ENCODE measurements around the gene PNMA8C. TPM values are rescaled to one million over a fixed set of nuclear protein-coding genes. Genes with fewer than 3 reads are reported as not detected.

The PNMA8C gene
- total and polyA plus RNA-seq, 2 donors (not counting 3 experiments of a cell fraction or from before 2014, with no cell fraction given), result not detected

DNA sequence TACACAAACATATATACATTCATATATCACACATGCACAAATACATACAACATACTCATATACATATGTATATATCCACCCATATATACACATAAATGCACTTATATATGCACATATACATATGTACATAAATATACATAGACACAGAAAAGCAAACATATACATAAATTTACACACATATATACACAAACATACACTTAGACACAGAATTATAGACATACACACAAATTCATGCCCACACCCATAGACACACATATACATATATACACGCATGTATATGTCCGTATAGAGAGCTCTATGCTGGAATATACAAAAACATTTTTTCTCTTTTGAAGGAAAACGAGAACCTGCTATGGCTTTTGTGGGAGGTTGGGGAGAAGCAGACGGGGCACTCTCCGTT lies 22.0 kb upstream of the PNMA8C start:
- Histone ChIP-seq H3K4me2 (ENCODE audit: insufficient read depth, low read length) (no peak overlapping the region), H3K9ac (replicated peaks; ENCODE audit: extremely low read depth, insufficient read depth, low read length) (no peak overlapping the region), H3K4me1 (ENCODE audit: control insufficient read depth, extremely low read depth, insufficient read depth, low read length) (no peaks in the 10 kb centered on the region), H3K27ac (ENCODE audit: insufficient read depth, low read depth, low read length) (no peak overlapping the region), H3K27me3 (ENCODE audit: control insufficient read depth in 2 of 2, insufficient read depth in 2 of 2, low read length in 2 of 2) (peaks cover 5 to 9% of the 10 kb centered on the region in 2 experiments), H3K36me3 (ENCODE audit: control insufficient read depth in 2 of 2, extremely low read depth in 1 of 2, insufficient read depth in 2 of 2, low read length in 2 of 2) (no peaks in the 10 kb centered on the region), H3K9me3 (replicated peaks; ENCODE audit: control insufficient read depth, insufficient read depth, low read length) (no peaks in the 10 kb centered on the region), H3K4me3 (replicated peaks in 1 of 3; ENCODE audit: insufficient read depth in 1 of 3, low read depth in 1 of 3, low read length in 3 of 3) (no peak overlapping the region), H4K20me1 (replicated peaks; ENCODE audit: control insufficient read depth, extremely low read depth, insufficient read depth, low read length) (no peaks in the 10 kb centered on the region), H2AFZ (ENCODE audit: low read depth, low read length) (no peak overlapping the region), H3K79me2 (ENCODE audit: control insufficient read depth, insufficient read depth, low read length) (no peaks in the 10 kb centered on the region), H3K9me1 (replicated peaks; ENCODE audit: control insufficient read depth, extremely low read depth, insufficient read depth, low read length) (no peaks in the 10 kb centered on the region)
- intact Hi-C loops (cut with micrococcal nuclease), result no loop called here
- TF ChIP-seq, protein P1, sequence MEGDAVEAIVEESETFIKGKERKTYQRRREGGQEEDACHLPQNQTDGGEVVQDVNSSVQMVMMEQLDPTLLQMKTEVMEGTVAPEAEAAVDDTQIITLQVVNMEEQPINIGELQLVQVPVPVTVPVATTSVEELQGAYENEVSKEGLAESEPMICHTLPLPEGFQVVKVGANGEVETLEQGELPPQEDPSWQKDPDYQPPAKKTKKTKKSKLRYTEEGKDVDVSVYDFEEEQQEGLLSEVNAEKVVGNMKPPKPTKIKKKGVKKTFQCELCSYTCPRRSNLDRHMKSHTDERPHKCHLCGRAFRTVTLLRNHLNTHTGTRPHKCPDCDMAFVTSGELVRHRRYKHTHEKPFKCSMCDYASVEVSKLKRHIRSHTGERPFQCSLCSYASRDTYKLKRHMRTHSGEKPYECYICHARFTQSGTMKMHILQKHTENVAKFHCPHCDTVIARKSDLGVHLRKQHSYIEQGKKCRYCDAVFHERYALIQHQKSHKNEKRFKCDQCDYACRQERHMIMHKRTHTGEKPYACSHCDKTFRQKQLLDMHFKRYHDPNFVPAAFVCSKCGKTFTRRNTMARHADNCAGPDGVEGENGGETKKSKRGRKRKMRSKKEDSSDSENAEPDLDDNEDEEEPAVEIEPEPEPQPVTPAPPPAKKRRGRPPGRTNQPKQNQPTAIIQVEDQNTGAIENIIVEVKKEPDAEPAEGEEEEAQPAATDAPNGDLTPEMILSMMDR (IDR thresholded peaks at IDR 0.05; ENCODE audit: extremely low read depth in 1 of 2, insufficient read depth in 1 of 2, low read depth in 1 of 2, low read length in 2 of 2), result no peak
- TF ChIP-seq FOS (IDR thresholded peaks at IDR 0.05; ENCODE audit: borderline replicate concordance, insufficient read depth, low read length) (no peak), JUN (IDR thresholded peaks at IDR 0.05; ENCODE audit: borderline replicate concordance, insufficient read depth, insufficient read length, low read depth) (no peak), POLR2AphosphoS5 (IDR thresholded peaks at IDR 0.05; ENCODE audit: insufficient read depth, low read depth, low read length) (no peak), MYC (IDR thresholded peaks at IDR 0.05; ENCODE audit: low read depth, low read length) (no peak), POLR2A (IDR thresholded peaks at IDR 0.05; ENCODE audit: low read depth, low read length) (no peak), EZH2 (IDR thresholded peaks at IDR 0.05; ENCODE audit: borderline replicate concordance, low read depth, low read length, severe bottlenecking) (no peak)
- TF ChIP-seq, protein P2, sequence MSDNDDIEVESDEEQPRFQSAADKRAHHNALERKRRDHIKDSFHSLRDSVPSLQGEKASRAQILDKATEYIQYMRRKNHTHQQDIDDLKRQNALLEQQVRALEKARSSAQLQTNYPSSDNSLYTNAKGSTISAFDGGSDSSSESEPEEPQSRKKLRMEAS (IDR thresholded peaks at IDR 0.05; ENCODE audit: insufficient read depth, insufficient read length), result no peak
- POLR2A ChIA-PET, result no interaction called here
- DNase-seq (ENCODE audit: low read depth, low spot score) (no peak), FAIRE-seq (no peak)
- no TSS peak for BruUV-seq (replicated peaks)
- CTCF ChIA-PET, result interaction anchor here (1.2 kb wide), 1 partner anchor 14 kb away, joined by 3 read pairs; no protein-coding TSS in a partner anchor
- dilution Hi-C loops (cut with MboI; ENCODE audit: extremely low pct_ligation_motif_present, low sequenced_read_pairs), result no loop called here
